ENCODE data around the gene MME.

The MME gene

GRCh38 chr3:155034786-155035185 lies 45.3 kb upstream of the MME start:
- TF ChIP-seq, protein P1, sequence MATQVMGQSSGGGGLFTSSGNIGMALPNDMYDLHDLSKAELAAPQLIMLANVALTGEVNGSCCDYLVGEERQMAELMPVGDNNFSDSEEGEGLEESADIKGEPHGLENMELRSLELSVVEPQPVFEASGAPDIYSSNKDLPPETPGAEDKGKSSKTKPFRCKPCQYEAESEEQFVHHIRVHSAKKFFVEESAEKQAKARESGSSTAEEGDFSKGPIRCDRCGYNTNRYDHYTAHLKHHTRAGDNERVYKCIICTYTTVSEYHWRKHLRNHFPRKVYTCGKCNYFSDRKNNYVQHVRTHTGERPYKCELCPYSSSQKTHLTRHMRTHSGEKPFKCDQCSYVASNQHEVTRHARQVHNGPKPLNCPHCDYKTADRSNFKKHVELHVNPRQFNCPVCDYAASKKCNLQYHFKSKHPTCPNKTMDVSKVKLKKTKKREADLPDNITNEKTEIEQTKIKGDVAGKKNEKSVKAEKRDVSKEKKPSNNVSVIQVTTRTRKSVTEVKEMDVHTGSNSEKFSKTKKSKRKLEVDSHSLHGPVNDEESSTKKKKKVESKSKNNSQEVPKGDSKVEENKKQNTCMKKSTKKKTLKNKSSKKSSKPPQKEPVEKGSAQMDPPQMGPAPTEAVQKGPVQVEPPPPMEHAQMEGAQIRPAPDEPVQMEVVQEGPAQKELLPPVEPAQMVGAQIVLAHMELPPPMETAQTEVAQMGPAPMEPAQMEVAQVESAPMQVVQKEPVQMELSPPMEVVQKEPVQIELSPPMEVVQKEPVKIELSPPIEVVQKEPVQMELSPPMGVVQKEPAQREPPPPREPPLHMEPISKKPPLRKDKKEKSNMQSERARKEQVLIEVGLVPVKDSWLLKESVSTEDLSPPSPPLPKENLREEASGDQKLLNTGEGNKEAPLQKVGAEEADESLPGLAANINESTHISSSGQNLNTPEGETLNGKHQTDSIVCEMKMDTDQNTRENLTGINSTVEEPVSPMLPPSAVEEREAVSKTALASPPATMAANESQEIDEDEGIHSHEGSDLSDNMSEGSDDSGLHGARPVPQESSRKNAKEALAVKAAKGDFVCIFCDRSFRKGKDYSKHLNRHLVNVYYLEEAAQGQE (IDR thresholded peaks at IDR 0.05; ENCODE audit: low read depth) = no peak

GRCh38 chr3:155035553-155035952 lies 44.6 kb upstream of the MME start:
- TF ChIP-seq CREB1 (IDR thresholded peaks at IDR 0.05; ENCODE audit: low read depth) (no peak), TCF12 (IDR thresholded peaks at IDR 0.05; ENCODE audit: low read depth) (no peak), MAX (IDR thresholded peaks at IDR 0.05) (no peak), EGR1 (IDR thresholded peaks at IDR 0.05) (no peak), CEBPB (IDR thresholded peaks at IDR 0.05) (no peak), YY1 (IDR thresholded peaks at IDR 0.05; ENCODE audit: low read depth) (no peak), ZBTB7A (IDR thresholded peaks at IDR 0.05; ENCODE audit: low read depth) (no peak), NFIC (IDR thresholded peaks at IDR 0.05) (no peak), TEAD4 (IDR thresholded peaks at IDR 0.05) (no peak), FOXM1 (IDR thresholded peaks at IDR 0.05; ENCODE audit: borderline replicate concordance, low read depth) (no peak), RAD21 (IDR thresholded peaks at IDR 0.05; ENCODE audit: low read depth) (no peak), EP300 (IDR thresholded peaks at IDR 0.05; ENCODE audit: borderline replicate concordance) (no peak), TAF1 (IDR thresholded peaks at IDR 0.05; ENCODE audit: low read depth) (no peak)
- TF ChIP-seq, protein P1 (IDR thresholded peaks at IDR 0.05; ENCODE audit: low read depth) = no peak
- TF ChIP-seq, protein P2, sequence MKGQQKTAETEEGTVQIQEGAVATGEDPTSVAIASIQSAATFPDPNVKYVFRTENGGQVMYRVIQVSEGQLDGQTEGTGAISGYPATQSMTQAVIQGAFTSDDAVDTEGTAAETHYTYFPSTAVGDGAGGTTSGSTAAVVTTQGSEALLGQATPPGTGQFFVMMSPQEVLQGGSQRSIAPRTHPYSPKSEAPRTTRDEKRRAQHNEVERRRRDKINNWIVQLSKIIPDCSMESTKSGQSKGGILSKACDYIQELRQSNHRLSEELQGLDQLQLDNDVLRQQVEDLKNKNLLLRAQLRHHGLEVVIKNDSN (IDR thresholded peaks at IDR 0.05) = no peak

DNA sequence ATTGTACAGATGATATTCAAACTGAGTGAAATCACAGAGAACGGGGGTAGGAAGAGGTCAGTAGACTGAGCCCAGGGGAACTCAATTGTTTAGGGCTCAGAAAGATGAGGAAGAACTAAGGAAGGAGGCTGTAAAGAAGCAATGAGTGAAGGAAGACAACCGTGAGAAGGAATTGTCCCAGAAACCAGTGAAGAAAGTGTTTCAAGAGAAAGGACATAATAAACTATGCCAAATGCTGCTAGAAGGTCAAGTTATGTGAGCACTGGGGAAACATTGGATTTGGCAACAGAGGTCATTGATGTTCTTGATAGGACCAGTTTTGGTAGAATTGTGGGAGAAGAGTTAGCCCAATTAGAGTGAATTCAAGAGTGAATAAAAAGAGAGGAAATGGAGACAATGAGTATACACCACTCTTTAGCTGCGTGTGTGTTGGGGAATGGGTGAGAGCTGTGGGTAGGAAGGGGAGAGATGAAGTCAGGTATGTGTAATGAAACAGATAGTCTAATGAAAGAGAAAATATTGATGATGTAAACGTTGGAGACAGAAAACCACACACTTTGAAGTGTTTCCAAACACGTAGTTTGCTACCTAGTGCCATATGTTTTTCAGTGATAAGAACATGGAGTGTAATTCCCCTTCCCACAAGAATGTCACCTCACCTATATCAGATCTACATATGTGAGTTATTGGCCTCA lies 42.5 kb upstream of the MME start:
- TF ChIP-seq EP300 (IDR thresholded peaks at IDR 0.05; ENCODE audit: borderline replicate concordance) = no peak
- TF ChIP-seq EGR1 (IDR thresholded peaks at IDR 0.05) = no peak
- no peak for TF ChIP-seq YY1 (IDR thresholded peaks at IDR 0.05; ENCODE audit: low read depth)

- TF ChIP-seq ZBTB7A (IDR thresholded peaks at IDR 0.05; ENCODE audit: low read depth) = no peak
- no peak for TF ChIP-seq EP300 (IDR thresholded peaks at IDR 0.05; ENCODE audit: borderline replicate concordance)
- no peak for TF ChIP-seq TCF12 (IDR thresholded peaks at IDR 0.05; ENCODE audit: low read depth)
- no peak for TF ChIP-seq CEBPB (IDR thresholded peaks at IDR 0.05)
- no peak for TF ChIP-seq YY1 (IDR thresholded peaks at IDR 0.05; ENCODE audit: low read depth)
- TF ChIP-seq, protein P1 (IDR thresholded peaks at IDR 0.05; ENCODE audit: low read depth) = no peak
- TF ChIP-seq MAX (IDR thresholded peaks at IDR 0.05) = no peak
- no peak for TF ChIP-seq NFIC (IDR thresholded peaks at IDR 0.05)
- no peak for TF ChIP-seq TAF1 (IDR thresholded peaks at IDR 0.05; ENCODE audit: low read depth)
- TF ChIP-seq TEAD4 (IDR thresholded peaks at IDR 0.05) = no peak
- TF ChIP-seq, protein P2 (IDR thresholded peaks at IDR 0.05) = no peak
- TF ChIP-seq RAD21 (IDR thresholded peaks at IDR 0.05; ENCODE audit: low read depth) = no peak
- no peak for TF ChIP-seq EGR1 (IDR thresholded peaks at IDR 0.05)
- no peak for TF ChIP-seq CREB1 (IDR thresholded peaks at IDR 0.05; ENCODE audit: low read depth)
- TF ChIP-seq FOXM1 (IDR thresholded peaks at IDR 0.05; ENCODE audit: borderline replicate concordance, low read depth) = no peak
These were observed 41.9 kb upstream of the MME start for GRCh38 chr3:155038203-155038554.

- TF ChIP-seq RAD21 (IDR thresholded peaks at IDR 0.05; ENCODE audit: low read depth) = no peak
- TF ChIP-seq NFIC (IDR thresholded peaks at IDR 0.05) = no peak
- TF ChIP-seq TAF1 (IDR thresholded peaks at IDR 0.05; ENCODE audit: low read depth) = no peak
- no peak for TF ChIP-seq YY1 (IDR thresholded peaks at IDR 0.05; ENCODE audit: low read depth)
- TF ChIP-seq, protein P1 (IDR thresholded peaks at IDR 0.05; ENCODE audit: low read depth) = no peak
- TF ChIP-seq ZBTB7A (IDR thresholded peaks at IDR 0.05; ENCODE audit: low read depth) = no peak
- TF ChIP-seq TCF12 (IDR thresholded peaks at IDR 0.05; ENCODE audit: low read depth) = no peak
- TF ChIP-seq, protein P2 (IDR thresholded peaks at IDR 0.05) = no peak
- TF ChIP-seq MAX (IDR thresholded peaks at IDR 0.05) = no peak
- TF ChIP-seq CEBPB (IDR thresholded peaks at IDR 0.05) = no peak
- no peak for TF ChIP-seq TEAD4 (IDR thresholded peaks at IDR 0.05)
- TF ChIP-seq FOXM1 (IDR thresholded peaks at IDR 0.05; ENCODE audit: borderline replicate concordance, low read depth) = no peak
- TF ChIP-seq EGR1 (IDR thresholded peaks at IDR 0.05) = no peak
- no peak for TF ChIP-seq EP300 (IDR thresholded peaks at IDR 0.05; ENCODE audit: borderline replicate concordance)
- no peak for TF ChIP-seq CREB1 (IDR thresholded peaks at IDR 0.05; ENCODE audit: low read depth)
These were observed 33.2 kb upstream of the MME start for GRCh38 chr3:155046935-155047334.

All from Ishikawa (cell line).